Amniotic epithelial cell (primary cell): Measurements from ENCODE around the gene ABCC4.
A peak's percentile ranks its signal among the peaks of the same experiment; 100 is the strongest.

Source experiments
- DNase-seq: peaks from one replicate; pipeline ENCODE4 v3.0.0-alpha.2; 2010; ENCODE audit warnings: low read depth

Gene ABCC4

DNA sequence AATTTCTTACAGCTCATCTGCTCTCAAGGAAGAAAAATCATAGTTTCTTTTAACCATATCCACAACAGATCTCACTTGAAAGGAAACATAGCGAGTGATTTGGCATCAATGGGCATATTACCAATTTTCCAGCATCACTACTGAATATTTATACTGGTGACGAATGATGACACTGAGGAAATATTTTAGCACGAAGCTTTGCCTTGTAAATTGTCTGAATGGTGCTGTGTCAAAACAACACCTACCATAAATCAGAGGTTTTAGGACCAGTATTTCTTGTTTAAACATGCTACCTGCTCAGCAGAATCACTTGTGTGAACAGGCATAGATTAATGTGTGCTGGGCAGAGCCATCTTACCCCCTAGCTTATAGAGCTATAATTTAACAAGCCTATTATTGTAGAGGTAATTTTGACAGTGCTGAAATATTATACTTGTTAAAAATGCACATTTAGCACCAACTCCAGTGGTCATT lies 146.8 kb downstream of the ABCC4 start:
- no peak for DNase-seq

DNA sequence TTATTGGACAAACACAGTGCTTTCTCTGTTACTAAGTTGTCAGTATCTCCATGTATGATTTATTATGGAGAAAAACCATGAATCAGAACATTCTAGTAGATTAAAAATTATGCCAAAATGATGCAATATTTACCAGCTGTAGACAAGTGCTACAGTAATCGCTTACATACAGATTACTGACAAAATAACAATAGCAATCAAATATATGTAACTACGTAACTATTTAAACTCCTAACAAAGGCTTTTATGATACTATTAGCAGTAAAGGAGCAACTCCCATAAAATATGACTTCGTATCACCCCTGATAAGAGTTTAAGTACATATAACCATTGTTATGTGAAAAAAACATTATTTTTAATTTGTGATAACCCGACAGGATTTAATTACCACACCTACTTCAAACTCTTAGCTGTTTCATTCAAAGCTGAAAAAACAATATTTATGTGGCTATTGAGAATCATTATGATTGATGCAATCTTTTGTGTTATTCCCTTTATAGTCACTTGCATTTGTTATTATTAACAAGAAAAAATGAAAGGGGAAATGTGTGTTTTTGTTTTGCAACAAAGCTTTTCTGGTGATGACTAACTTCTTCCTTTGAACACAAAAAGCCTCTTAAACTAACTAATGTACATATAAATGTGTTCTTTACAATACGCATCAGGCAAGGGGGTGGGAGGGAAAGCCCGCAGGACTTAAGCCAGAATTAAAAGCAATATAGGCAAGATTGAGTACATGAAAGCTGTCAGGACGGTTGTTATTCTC lies 147.4 kb downstream of the ABCC4 start:
- DNase-seq: peak; percentile 69

DNA sequence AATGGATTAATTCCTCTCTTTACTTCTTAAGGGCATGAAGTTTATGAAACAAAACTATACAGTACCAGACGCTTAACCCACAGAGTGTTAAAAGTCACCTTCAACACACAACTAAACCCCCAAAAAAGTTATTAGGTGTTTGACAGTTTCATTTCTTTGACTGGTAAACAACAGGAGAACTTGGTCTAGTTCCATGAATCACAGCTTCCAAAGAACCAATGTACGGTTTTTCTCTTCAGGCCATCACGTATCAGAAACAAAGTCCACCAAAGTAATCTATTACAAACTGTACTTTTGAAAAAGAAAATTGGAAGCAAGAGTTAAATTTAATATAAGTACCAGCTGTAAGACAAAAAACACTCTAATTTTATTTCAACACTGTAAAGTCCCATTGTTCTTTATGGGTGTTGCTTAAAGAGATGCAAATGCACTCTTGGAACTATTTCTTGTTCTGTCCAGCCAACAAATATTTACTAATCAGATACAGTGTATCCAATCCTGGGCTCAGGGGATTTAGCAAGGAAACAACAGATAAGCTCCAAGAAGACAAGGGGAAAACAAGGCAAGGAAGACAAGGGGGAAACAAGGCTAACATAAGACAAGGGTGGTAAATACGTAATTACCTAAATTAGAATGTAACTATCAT lies 149.2 kb downstream of the ABCC4 start:
- DNase-seq: no peak

DNA sequence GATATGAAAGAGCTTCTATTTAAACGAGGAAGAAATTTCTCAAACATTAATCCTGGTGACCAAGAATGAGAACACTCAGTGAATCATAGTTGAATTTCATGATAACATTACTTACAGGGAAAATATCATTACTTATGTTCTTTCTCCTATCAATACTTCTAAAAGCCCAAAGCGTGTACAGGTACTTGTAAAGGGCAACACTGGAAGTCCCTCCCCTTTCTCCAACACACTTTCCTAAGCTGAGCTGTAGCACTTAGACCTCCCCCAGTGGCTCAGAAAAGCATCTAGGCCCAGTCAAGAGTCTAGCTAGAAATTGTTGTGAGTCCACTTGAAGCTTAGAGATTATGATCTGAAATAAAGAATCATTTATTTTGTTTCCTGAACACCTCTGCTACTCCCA lies 150.7 kb downstream of the ABCC4 start:
- DNase-seq: peak; percentile 48

DNA sequence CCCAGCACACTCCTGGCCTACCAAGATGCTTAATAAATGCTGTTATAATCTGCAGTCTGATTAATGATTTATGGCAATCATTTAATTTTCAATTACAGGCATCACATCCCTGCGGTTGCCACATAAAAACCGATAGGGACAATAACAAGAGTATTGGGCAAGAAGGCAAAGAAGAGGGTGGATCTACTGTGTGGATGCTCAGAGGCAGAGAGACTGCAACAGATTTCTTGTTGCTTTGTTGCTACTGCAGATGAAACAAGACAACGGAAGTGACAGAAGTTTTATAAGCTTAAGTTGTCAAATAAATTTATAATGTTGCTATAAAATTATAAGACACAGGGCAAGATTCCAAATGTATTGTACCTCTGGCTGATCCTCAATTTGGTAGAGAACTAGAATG lies 154.8 kb downstream of the ABCC4 start:
- DNase-seq: no peak

DNA sequence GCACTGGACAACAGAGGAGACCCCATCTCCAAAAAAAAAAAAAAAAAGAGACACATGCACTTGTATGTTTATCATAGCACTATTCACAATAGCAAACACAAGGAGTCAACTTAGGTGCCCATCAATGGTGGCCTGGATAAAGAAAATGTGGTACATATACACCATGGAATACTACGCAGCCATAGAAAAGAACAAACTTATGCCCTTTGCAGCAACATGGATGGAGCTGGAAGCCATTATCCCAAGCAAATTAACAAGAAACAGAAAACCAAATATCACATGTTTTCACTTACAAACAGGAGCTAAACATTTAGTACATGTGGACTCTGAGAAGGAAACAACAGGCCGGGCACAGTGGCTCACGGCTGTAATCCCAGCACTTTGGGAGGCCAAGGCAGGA lies 155.7 kb downstream of the ABCC4 start:
- DNase-seq: no peak

DNA sequence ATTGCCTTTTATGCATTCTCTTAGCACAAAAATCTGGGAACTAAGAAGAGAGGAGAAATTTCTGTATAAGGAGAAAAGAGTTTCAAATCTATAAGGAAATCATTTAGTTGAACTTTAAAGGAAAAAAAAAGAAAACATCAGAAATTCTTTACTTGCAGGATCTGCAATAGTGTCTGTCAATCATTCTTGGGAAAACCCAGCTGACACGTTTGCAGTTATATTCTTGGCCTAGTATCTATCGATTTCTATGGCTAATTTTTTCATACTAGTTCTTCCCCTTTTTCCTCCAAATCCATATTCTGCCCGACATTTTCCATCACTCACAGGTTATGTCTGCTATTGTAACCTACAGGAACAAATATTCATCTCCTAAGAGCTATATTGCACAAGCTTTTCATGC lies 160.7 kb downstream of the ABCC4 start:
- no peak for DNase-seq

DNA sequence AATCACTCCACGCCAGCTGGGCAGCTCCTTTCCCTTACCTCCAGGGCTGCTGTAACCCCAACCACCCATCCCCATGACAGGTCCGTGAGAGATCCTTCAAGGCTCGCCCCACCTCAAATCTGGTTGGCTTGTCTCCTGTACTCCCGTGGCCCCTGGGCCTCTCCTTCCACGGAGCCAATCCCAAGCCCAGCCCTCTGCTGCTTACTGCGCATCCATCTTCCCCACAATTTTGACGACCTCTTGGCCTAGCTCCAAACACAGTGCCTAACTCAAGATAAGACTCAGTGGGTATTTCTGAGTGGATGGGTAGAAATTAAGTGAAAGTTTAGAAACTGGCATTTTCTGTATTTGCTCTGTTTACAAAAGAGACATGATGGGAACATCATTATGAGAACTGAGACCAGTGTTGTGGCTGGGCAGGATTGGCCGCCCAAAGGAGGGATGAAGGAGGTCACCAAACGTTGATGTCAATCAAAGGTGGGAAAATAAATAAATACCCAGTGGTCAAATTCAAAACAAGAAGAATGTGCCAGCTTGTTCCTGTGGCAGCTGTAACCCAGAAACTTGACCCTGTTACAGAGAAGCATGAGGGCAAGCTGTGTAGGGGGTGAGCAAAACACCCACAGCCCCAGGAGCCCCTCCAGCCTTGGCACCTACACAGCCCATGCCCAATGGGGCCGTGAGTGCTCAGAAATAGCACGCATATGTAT lies 162.2 kb downstream of the ABCC4 start:
- DNase-seq: no peak

DNA sequence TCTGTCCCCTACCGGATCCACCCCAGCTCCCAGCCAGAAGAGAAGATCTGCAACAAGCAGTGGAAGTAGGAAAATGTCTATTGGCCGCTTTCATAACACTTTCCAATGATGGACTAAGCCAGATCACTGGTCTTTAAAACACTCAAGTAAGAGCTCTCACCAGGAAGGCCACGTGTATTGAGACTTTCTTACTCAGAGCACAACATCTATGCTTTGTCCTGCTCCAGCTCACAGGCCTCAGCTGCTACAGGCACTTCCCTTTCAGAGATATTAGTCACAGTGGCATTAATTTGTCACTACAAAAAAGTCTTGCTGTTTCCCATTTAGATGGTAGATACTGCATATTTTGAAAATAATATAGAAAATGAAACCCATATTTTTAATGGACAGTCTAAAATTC lies 164.2 kb downstream of the ABCC4 start:
- DNase-seq: no peak

DNA sequence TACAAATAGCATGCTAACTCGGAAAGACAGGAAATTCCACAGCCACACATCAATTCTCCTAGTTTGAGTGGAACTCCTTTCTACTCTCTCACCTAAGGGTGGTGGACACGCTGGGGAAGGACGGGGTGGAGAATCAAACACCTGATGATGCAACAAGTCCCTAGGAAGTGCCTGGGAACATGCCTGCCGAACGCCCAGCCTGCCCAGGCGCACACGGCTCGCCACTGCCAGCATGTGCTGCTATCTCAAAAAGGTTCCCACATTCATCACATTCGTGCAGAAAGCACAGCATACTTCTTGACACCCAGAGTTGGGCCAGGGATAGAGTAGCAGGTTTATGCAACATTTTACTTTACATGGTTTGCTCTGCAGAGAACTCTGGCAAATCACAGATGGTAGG lies 164.6 kb downstream of the ABCC4 start:
- no peak for DNase-seq

DNA sequence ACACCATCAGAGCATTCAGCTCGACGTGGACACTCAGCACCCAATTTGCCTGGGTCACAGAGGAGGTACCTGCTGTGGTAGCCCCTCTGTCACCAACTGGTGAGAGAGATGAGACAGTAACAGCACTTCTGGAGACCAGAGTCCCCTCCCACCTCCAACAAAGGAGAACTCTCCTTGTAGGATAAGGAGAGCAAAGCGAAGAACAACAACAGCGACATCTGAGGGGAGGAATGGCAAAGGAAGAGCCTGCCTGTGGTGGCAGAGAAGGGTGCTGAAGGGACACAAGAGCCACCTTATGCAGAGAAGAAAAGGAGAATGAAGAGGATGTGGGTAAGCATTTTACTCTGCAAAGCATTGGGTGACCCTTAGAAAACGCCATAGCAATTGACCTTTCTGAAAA lies 167.8 kb downstream of the ABCC4 start:
- no peak for DNase-seq

DNA sequence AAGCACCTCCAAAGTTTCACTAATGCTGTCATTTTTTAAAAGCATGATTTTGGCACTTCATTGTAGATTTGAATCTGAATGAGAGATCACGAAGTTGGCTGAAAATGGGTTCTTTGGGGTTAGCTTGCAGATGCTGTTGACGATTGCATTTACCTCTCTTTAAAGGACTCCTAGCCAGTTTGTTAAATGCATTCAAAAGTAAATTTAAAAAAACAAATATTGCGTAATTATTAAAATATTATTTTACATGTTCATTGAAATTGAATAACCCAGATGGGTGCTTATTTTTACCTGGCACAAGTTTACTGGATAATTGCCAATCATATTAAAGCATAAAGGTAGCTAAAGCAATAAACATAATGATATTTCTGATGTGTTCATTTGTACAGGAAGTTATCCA lies 172.2 kb downstream of the ABCC4 start:
- no peak for DNase-seq

DNA sequence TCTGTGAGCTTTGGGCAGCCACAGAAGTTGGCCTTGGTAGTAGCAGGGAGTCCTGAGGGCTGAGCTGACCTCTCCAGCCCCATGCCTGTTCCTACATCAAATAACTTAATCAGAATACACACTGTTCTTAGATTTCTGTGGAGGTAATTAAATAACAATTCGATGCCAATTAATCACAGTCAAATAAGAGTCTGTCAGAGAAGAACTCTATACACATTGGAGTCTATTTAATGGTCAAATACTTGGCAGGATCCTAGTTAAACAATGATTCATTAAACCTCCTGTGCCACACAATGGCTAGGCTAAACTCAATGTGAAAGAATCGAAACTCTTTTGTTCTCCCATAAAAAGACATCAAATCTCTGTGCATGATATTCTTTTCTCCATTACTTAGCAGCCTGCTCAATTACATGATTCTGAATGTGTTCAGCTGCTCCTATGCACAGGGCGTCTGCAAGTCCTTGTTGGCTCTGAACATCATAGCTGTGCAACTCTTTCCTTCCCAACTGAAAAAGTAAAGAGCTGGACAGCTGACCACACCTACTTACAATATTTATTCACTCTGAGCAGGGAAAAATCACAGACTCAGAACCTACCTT lies 173.1 kb downstream of the ABCC4 start:
- DNase-seq: no peak

DNA sequence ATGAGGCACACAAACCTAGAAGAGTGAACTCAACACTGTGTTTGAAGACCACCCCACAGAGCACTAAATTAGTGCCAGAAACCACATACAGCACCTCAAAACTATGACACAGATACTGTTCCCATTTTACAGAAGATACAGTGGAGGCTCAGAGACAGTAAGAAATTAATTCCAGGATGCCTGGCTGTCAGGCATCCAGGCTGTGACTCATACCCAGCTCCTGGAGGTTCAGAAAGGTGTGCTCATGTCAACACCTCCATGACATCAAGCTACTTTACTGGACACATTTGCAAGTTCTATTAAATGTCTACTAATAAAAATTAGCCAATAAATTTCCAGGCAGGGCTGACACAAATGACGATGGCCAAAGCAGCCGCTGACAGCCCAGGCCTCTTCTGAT lies 176.3 kb downstream of the ABCC4 start:
- no peak for DNase-seq

DNA sequence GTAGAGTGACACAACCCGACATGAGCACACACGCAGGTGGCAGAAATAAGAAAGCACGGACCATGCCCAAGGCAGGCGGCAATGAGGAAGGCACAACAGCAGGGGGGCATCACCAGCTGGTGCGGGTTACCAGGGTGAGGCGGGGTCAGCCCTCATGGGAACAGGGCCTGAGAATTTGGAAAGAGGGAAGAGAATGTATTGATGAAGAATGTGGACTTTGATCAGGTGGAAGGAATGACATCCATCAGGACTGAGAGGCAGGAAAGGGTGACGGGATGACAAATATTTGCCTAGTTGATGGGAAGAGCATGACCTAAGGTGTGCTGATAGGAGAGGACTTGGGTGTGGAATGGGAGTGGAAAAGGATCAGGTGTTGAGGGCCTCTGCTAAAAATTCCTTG lies 177.5 kb downstream of the ABCC4 start:
- no peak for DNase-seq

DNA sequence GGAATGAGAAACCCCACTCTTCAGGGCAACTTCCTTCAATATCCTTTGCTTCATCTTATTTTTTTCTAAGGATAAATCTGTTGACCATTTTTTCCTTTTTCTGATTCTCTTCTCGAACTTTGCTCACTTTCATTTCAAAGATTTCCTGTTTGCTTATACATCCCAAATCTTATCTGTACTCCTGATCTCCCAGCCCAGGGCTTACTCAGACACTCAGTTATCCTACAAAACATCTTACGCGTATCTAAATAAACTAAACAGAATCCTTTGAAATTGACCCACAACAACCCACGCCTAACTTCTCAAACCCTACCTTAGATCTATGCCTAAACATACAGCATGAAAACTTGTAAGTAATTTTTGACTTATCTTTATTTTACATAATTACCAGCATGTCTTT lies 179.2 kb downstream of the ABCC4 start:
- peak; percentile 35 for DNase-seq

DNA sequence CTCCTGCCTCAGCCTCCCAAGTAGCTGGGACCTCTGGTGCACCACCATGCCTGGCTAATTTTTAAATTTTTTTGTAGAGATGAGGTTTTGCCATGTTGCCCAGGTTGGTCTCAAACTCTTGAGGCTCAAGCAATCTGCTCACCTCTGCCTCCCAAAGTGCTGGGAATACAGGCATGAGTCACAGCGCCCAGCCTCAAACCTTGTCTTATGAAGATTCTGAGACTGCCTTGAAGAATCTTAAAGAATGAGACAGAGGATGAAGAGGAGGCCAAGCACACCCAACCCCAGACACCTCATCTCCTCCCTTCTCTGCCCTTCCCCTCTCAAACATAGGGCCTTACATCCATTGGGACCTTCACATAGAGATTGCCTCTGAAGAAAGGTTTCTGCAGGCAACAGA lies 179.7 kb downstream of the ABCC4 start:
- DNase-seq: peak; percentile 8

DNA sequence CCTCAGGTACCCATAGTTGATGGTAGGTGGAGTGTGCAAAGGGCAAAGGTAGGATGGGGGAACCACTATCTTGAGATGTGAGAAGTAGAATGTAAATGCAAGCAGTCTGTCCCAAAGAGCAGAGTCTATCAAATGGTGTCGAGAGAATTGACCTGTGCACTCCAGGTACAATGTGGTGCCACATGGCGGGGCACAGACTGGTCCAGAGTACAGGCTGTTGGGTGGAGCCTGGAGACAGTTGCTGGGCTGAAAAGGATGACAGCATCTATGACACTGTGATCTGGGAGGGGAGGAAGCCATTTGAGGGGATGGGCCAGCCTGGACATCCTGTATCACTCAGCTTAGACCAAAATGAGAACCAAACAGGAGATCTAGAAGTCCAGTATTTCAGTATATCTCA lies 180.6 kb downstream of the ABCC4 start:
- DNase-seq: no peak

DNA sequence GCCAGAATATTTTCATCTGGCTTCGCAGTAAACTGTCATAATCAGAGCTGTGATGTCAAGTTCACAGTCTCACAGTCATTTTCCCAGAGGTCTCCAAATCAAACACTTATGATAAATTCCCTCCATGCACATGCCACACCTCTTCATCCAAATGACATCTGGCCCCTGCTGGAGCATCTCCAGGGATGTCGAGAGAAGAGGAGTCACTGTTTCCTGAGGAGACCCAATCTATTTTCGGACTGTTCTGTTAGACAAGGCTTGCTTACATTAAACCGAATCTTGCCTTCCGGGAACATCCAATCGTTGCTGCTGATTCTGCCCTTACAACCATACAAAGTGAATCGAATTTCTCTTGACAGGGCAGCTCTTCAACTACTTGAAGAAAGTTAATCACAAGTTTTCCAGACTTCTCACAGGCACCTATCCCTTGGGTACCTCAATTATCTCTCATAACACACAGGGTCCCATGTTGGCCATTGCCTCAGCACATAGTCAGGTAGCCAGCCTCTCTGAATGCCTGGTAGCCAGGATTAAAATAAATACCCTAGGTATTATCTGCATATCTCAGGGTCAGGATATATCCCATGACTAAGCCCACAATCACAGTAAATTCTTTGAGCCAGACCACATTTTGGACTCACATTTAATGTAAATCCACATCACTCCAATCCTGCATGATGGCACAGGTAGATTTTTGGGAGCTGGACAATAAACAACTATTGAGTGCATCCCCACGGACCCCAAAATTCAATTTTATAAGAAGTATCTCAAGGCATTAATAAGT lies 182.5 kb downstream of the ABCC4 start:
- peak; percentile 7 for DNase-seq

DNA sequence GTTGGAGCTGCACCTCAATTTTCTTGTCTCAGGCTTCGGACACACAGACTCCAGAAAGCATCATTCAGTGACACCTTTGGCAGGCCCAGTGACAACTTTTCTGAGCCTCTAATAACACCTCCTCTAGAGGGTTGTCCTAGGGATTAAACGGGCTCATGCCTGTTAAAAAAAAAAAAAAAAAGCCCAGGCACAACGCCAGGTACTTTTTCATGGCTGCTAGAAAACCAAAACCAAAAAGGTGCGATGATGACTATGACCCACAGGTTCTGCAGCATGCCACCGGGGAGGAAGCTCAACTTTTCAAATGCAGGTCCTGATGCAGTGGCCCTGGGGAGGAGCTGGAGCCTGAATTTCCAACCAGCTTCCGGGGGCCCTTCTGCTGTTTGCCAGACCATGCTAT lies 184.2 kb downstream of the ABCC4 start:
- no peak for DNase-seq

DNA sequence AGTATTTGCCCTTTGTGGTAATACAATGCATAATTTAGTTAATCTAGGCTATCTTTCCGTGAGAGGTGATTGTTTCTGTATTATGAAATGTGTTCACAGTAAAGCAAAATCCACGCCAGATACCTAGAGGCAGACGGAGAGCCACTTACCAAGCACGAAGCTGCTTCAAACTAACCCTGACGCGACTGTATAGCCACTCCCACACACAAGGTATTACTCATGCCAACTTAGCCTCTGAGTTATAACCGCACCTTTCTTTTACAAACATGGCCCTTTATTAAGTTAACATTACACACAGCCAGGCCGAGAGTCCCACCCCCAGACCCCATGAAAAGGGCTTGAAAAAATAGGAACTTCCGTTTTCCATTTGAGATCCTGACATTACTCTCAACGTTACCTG lies 185.7 kb downstream of the ABCC4 start:
- DNase-seq: peak; percentile 85

DNA sequence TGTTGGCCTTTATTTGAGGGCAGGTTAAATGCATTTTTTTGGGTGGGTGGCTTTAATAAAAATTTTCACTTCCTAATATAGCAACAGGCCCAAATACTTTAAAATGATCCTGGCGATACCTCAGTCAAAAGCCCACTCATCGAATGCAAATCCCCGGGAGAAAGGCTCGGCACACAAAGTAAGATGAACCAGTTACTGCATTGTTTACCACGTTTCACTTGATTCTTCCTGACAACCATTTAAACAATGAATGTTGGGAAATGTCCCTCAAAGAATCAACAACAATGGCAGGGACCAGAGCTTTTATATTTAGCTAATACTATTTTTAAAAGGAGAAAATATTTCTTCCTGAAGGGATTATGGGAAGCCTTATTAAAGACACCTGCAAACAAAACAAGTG lies 187.7 kb downstream of the ABCC4 start:
- no peak for DNase-seq
